ENCODE results near the gene CMTM4.
A peak's percentile ranks its signal among the peaks of the same experiment; 100 is the strongest.

CMTM4 gene

DNA sequence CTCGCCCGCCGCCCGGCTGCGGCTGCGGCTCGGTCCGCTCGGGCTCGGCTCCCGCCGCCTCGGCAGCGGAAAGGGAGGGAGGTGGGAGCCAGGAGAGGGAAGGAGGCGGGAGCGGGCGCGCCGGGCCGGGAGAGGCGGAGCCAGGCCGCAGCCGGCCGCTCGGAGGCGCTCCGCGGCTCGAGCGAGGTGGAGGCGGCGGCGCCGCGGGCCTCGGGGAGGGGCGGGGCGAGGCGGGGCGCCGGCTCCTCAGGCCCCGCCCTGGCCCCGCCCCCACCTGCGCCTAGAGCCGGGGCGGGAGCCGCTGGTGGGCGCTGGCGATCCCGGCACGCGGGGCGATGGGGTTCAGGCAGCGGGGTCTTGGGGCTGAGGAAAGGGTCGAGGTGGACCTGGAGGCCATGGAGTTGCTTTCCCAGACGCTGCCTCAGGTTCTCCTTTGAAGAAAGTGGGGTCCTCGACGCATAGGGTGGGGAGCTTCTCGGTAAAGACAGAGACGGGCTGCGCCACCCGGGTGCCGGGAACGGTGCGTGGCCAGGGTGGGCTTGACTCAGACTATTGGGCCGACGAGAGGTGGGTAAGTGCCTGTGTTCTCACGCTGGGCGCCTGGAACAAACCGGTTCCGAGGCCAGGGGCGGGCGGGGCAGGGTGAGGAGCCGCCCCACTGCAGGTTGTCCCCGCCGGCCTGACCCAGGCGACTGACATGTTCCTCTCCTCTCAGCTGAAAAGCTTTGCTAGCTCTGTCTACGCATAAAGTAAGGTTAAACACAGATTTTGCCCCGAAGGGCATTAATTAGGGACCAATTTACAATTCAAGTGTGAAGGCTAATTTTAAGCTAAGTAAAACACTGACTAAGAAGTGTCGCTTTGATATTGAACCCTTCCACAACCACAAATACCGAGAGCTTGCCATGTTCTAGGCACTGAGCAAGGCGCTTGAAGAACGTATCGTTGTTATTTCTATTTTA is at the start of gene CMTM4:
Gene CMTM4, minus strand, starts transcription at position 75 of the 962 bp plus-strand sequence. CDS start 218 bp downstream, outside the sequence.
- DNase-seq (ENCODE audit: low read depth in 2 of 2) = peak; percentile 32 to 34

DNA sequence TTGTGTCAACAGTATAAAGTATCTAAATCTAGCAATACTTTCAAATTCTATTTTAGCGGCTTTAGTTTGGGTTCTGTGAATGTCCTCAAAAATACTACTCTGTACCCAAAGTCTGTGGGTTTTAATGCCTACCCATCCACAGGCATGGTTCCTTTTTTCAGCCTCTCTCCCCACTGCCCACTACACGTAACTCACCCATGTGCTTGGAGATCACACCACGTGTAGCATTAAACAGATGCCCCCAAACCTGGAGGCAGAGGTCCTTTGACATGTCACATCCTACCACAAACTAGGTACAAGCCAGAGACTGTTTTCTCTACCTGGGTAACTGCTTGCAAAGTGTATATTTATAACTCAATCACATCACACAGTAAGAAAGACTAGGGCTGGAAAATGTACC is 49.5 kb upstream of the CMTM4 start:
- DNase-seq (ENCODE audit: low read depth in 2 of 2) = no peak

DNA sequence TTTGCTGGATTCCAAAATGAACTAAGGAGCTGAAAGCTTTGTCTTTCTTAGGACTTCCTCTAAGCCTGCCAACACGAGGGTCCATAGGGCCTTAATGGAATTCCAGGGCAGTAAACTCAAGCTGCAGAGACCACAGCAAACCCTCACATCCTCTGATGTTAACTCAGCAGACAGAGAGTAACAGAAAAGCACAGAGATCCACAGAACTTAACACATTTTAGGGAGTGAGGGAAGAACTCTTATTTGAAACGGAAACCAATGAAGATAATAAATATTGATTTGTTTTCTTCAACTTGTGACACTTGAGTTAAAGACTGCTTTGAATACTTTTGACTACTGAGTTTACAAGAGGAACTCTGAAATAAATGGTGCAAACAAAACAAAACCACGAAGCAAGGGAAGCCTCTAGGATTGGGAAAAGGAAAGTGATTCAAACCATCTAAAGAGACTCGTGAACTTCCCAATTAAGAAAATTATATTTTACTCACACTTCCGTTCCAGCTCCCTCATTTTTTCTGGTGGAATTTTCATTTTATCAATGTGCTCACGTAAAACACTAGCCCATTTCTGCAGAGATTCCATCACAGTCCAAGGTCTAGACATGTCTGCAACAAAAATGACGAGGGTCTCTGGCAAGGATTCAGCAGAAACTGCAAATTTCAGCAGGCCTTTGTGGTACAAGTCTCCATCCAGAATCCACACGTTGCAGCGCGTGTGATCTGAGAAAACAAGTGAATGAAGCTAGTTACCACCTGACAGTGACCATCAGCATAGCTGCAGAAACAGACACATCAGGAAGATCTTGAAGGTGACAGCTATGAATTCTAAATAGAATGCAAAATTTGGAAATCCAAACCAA is 45.6 kb upstream of the CMTM4 start:
- DNase-seq (ENCODE audit: low read depth in 2 of 2) = no peak

DNA sequence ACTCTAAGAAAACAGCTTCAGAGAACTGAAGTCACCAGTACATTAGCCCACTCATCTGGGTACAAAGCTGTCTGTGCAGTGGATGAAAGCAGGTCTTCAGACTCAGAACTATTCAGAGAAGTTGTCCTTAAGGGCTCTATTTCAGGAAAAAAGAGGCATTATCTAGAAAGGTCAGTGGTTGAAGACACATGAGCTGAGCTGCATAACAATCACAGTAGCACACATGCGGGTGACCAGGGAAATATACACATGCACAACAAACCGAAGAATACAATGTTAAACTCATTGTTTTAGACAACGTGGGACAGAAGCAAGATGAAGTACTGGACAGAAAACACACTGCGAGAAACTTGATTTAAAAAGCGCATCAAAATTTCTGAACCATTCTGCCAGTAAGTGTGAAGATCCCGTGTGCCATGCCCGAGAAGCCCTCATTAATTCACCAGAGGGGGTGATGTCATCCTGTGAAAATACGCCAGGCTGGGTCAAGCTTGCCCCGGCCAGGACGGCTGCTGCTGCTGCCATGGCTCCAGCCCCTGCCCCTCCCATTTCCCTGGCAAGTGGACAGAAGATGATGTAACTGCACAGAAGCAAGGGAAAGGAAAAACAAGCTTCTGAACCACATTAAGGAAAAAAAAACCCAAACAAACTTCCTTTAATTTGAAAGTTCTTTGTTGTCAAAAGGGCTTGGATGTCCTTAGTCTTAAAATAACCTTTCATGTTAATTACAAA is 44.8 kb upstream of the CMTM4 start:
- DNase-seq (ENCODE audit: low read depth in 2 of 2) = no peak

DNA sequence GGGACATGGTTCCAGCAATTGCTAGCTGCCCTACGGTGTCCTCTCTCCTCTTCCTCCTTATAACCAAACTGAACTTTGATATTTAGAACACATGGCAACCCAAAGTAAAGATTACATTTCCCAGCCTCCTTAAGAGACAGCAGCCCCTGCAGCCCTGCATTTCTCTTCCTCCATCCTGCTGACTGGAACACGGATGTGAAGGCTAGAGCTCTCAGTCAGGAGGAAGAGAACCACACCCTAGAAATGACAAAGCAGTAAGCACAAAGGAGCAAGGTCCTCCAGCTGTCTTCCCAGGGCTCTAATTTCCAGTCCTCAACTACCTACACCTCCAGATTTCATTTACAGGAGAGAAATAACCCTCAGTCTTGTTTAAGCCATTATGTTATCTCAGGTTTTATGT is 44.0 kb upstream of the CMTM4 start:
- DNase-seq (ENCODE audit: low read depth in 2 of 2) = no peak

DNA sequence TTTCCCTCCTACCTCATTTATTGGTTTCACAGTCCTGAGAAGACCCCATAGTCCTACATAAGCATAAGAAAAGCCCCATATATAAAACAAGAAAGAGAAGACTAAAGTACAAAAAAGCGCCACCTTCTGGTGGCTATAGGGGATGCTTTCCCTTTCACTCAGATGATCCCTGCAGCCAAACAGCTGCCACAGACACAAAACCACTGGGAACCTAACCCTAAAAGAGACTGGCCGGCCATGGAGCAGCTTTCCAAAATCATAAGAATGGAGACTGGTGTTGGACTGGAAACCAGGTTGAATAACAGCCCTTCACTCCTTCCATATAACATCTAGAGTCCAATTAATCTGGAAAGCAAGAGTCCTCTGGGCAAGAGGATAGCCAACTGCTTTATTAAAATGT is 43.5 kb upstream of the CMTM4 start:
- DNase-seq (ENCODE audit: low read depth in 2 of 2) = no peak

DNA sequence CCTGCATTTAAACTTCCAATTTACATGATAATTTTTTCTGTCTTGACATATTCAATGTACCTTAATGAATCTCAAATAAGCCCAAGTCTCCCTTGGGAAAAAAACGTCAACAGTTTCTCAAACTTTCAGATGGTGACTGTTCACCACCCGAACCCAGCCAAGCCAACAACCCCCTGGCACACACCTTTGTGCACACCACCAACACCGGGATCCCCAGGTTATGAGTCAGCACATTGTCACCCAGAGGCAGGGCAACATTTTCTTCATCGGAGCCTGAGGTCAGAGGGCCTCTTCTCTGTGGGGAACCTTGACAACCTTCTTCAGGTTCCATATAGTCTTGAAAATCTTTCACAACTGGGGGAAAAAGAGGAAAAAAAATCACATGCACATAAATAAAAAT is 39.3 kb upstream of the CMTM4 start:
- DNase-seq (ENCODE audit: low read depth in 2 of 2) = no peak

DNA sequence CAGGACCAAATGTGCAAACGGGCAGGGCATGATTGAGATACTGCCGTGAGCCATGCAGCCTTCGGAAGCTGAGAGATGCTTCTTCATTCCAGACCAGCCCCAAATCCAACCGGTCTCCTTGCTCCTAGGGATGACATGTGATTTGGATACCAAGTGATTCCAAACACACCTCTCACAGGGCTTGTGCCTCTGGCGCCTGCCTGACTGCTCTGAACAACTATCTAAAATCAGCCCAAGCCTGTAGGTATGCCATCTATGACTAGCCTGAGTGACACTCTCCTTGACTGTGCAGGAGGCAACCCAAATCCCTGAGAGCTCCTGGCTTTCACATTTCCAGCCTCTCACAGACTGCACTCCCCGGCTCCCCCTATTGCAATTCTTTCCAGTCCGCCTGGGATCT is 34.6 kb upstream of the CMTM4 start:
- DNase-seq (ENCODE audit: low read depth in 2 of 2) = no peak

DNA sequence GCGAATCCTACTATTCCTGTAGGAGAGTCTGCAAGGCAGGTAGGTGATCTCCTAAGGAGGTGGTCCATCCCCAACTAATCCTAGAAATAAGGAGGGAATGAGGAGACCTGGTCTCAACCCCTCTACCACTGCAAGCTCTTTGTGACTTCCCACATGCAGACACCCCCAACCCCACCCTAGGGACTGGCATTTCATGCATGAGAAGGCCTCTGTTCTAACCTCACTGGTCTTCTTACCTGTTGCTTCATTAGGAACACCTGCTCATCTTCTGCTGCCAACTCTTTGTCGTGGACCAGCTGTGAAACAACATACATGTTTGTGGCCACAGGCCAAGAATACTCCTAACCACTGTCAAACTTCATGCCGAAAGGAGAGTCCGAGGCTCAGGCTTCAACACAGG is 32.3 kb upstream of the CMTM4 start:
- DNase-seq (ENCODE audit: low read depth in 2 of 2) = no peak

DNA sequence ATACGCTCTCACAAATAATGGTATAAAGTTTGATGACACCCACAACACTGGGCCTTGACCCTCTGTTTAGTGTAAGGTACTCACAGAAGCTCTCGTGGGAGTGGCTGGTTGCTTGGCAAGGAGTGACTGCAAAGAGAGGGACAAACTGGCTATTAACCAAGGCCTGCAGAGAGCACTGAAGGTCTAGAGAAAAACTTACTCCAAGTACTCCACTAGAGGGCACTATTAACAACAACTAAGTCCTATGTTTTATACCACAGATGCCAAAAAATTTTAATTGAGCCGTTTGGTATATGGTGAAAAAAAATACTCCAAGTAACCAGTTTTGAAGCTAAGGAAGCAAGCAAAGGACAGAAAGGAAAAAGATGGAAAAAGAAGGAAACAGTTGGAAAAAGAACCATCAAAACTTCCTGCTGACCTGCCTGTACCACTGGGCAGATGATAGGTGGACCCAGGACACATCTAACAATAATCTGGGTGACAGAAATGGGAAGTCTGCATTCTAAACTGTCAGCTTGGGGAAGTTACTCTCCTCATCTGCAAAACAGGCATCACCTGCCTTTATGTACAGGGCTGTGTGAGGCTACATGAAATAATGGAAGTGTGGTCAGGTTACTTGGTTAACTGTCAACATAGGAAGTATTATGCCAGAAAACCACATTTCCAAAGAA is 31.7 kb upstream of the CMTM4 start:
- DNase-seq (ENCODE audit: low read depth in 2 of 2) = no peak

DNA sequence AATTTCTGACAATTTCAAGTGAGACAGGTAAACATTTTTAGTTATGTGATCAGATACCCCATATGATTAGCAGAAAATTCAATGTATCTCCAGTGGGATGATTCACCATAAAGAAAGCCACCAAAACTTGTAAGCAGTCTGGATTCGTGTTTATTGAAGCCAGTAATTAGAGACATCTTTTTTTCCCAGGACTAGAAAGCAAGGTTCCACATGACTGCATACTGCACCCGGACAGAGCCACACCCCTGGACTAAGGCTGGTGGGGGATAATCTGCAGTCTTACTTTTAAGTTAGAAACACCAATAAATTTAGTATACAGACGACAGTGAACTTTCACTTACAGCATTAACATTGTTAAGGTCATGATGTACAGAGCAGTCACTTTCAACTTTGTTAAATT is 24.2 kb upstream of the CMTM4 start:
- no peak for DNase-seq (ENCODE audit: low read depth in 2 of 2)

DNA sequence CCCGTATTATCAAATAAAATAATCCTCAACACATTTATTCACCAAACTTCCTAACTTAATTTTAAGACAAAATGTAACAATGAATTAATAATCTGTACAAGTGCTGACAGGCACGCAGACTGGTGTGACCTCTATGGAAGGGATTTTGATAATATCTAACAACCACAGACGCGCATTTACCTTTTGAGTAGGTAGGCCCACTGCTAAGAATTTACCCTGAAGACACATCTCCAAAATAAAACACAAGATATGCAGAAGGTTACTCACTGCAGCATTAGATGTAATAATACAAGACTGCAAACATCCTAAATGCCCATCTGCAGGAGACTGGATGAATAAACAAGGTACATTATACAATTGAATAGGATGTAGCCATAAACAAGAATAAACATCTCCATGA is 22.7 kb upstream of the CMTM4 start:
- DNase-seq (ENCODE audit: low read depth in 2 of 2) = no peak

DNA sequence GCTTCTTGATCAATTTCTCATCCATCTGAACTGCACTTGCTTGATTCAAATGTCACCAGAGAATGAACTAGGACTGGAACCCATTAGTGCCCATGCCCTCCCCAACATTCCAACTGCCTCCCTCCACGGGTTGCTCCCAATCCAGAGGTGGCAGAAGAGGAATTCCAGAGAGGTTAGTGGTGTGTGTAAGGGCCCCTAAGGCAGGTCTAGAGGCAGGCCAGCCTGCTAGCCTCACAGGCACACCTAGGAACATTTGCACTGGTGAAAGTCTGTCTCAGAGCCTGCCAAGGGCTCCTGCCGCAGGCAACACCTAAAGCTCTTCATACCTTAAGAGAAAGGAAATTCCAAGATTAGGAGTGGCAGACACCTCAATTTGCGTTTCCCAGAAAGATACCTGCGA is 21.2 kb upstream of the CMTM4 start:
- DNase-seq (ENCODE audit: low read depth in 2 of 2) = no peak

DNA sequence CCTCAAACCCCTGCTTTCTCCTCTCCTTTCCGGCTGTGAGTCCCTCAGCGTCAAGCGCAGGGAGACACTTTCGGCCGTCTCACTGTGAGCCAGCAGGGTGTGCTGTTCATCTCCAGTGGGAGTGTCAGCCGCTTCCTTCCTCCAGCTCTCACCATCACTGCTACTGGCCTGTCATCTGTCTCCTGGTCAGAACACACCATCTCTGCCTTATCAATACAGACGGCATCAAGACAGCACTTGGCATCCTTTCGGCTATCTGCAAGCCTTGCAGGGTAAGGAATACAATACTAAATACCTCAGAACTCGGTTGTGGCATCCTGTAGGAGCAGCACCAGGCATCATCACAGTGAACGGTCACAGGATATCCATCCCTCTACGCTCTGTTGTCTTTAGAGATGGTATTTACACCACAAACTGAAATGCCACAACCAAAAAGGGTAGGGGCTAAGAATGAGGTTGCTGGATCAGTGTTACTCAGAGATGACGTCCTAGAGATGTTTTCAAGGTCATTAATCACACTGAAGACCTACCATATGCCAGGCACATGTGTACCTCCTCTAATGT is 20.7 kb upstream of the CMTM4 start:
- DNase-seq (ENCODE audit: low read depth in 2 of 2) = no peak

DNA sequence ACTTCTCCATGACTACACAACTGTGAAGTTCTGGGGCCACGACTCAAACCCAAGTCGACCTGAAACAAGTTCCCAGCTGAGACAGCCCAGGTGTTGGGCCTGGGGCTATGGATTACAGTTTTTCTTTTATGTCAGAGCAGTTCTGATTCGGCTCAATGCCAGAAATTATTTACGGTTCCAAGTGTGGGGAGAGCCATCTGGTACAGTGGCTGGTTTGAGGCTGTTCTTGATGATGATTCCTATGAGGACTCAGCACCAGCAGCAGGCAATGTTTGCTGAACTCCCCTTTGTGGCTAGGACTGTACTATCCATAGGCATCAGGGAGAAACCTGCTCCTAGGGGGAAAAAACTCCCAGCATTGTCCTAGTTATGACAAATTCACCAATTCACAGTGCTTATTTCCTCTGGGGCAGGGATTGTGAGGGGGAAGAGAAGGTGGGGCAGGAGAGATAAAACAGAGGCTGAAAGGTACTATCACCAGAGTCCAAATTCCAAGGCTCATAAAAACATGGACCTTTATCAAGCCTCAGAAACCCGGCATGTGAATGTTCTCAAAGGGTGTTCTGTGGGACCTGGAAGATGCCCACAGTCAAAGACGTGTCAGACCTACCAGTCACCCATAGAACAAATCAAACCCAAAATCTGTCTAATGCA is 18.2 kb upstream of the CMTM4 start:
- no peak for DNase-seq (ENCODE audit: low read depth in 2 of 2)

DNA sequence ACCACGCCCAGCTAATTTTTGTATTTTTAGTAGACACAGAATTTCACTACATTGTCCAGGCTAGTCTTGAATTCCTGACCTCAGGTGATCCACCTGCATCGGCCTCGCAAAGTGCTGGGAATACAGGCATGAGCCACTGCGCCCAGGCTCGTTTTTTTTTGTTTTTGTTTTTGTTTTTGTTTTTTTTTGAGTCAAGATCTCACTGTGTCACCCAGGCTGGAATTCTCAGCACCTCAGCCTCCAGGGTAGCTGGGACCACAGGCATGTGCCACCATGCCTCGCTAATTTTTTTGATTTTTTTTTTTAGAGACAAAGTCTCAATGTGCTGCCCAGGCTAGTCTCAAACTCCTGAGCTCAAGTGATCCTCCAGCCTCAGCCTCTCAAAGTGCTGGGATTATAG is 17.5 kb upstream of the CMTM4 start:
- no peak for DNase-seq (ENCODE audit: low read depth in 2 of 2)

DNA sequence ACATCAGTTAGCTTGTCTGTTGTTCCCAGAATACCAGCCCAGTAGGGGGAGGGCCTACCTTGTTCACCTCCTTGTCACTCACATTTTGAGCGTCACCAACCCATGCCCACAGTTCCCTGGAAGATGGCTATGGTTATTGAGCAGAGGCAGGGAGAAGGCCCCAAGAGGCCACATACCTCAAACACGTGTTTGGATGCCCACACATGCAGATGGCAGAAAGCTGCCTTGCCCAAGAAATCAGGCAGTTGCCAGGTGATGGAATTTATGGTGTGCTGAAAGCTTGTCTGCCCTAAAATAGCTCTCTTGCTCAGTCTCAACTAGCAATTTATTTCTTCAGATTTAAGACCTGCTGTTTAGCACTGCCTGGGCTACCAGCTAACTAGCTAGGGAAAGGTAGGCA is 16.5 kb upstream of the CMTM4 start:
- DNase-seq (ENCODE audit: low read depth in 2 of 2) = no peak

DNA sequence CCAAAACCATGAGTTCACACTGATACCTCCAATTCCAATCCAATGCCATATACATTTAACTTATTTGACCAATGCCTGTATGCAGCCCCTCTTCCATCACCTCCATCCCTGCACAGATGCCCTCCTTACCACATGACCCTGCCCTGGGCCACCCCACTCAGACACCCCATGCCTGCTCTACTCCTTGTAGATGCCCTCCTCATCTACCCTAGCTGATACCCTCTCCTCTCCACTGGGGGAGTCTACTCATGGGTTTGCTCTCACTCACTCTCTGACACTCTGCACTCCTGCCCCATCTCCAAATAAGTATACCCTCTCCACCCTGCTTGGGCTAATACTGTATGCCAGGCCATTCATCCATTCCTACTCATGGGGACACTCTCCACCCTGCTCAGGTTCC is 16.0 kb upstream of the CMTM4 start:
- no peak for DNase-seq (ENCODE audit: low read depth in 2 of 2)

DNA sequence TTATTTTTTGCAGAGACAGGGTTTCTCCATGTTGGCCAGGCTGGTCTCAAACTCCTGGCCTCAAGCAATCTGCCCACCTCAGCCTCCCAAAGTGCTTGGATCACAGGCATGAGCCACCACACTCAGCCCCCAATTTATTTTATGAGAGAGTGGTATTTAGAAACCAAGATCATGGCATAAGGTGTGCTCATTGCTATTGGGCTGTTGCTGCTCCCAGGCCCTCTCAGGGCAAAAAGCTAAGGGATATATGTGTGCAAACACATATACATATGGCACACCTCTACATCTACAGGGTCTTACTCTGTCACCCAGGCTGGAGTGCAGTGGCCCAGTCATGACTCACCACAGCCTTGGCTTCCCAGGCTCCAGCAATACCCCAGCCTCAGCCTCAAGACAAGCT is 15.0 kb upstream of the CMTM4 start:
- no peak for DNase-seq (ENCODE audit: low read depth in 2 of 2)

DNA sequence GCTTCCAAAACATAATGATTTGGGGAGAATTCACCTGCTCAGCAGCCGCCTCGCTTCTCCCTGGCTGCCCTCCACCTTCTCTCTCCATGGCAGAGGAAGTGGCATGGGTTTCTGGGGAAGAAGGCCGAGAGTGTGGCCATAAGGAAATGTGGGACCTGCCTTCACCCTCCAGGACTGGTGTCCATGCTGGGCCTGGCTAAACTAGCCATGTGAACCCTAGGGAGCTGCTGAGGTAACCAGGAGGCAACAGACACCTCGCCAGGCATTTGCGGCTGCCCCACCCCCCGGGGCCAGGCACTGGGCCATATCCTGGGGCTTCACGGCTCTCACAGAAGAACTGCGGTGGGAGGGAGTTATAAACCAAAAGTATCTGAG is 9.9 kb upstream of the CMTM4 start:
- DNase-seq (ENCODE audit: low read depth in 2 of 2) = no peak
